Dermis blood vessel endothelial cell (primary cell): ENCODE measurements around the gene MPST. TPM values are rescaled to one million over a fixed set of nuclear protein-coding genes. Genes with fewer than 3 reads are reported as not detected.

Source experiments
- DNase-seq: peaks from one replicate; pipeline ENCODE4 v3.0.0; 2010
- total RNA-seq: library from RNA; depleted of rRNA; stranded (reverse); fragments of >200 nt; gene quantifications from 2 replicates; pipeline ENCODE4 v1.2.3, GENCODE V29; 2014

The MPST gene
- total RNA-seq, 1 donor from 2014 or later = 175 TPM

- DNase-seq = no peak
These were observed 4.3 kb downstream of the MPST start for GRCh38 chr22:37023743-37024338.

- DNase-seq = no peak
These were observed 5.0 kb downstream of the MPST start for GRCh38 chr22:37024339-37025157.

GRCh38 chr22:37025500-37026070 is 6.0 kb downstream of the MPST start:
- DNase-seq = no peak

- no peak for DNase-seq
These were observed 6.8 kb downstream of the MPST start for GRCh38 chr22:37026325-37026724.

- DNase-seq = no peak
These were observed 8.0 kb downstream of the MPST start for GRCh38 chr22:37027556-37027955.

- DNase-seq = no peak
These were observed 9.4 kb downstream of the MPST start for GRCh38 chr22:37028692-37029674.

GRCh38 chr22:37030560-37031281 is 11.2 kb downstream of the MPST start:
- peak; percentile 21 for DNase-seq

- DNase-seq = no peak
These were observed 12.6 kb downstream of the MPST start for GRCh38 chr22:37032134-37032534.

GRCh38 chr22:37032535-37033460 is 13.3 kb downstream of the MPST start:
- no peak for DNase-seq

- DNase-seq = no peak
These were observed 14.3 kb downstream of the MPST start for GRCh38 chr22:37033605-37034430.

GRCh38 chr22:37036655-37037377 is 17.3 kb downstream of the MPST start:
- DNase-seq = no peak

GRCh38 chr22:37037669-37038068 is 18.1 kb downstream of the MPST start:
- DNase-seq = no peak

GRCh38 chr22:37039466-37039865 is 19.9 kb downstream of the MPST start:
- no peak for DNase-seq

- no peak for DNase-seq
These were observed 23.8 kb downstream of the MPST start for GRCh38 chr22:37043209-37043827.

GRCh38 chr22:37043828-37044538 is 24.4 kb downstream of the MPST start:
- peak; percentile 70 for DNase-seq

- DNase-seq = no peak
These were observed 25.4 kb downstream of the MPST start for GRCh38 chr22:37044634-37045625.

- peak; percentile 66 for DNase-seq
These were observed 26.4 kb downstream of the MPST start for GRCh38 chr22:37045958-37046357.
